GM12801 (cell line): ENCODE results near the gene CHRM4.

Experiments
- TF ChIP-seq, protein P1 (sequence below): IDR thresholded peaks from one replicate; pipeline ENCODE4 v1.5.1; 2011; ENCODE audit warnings: control low read depth; ENCODE audit not compliant: insufficient read length; ENCODE audit errors: extremely low read depth

CHRM4 gene

DNA sequence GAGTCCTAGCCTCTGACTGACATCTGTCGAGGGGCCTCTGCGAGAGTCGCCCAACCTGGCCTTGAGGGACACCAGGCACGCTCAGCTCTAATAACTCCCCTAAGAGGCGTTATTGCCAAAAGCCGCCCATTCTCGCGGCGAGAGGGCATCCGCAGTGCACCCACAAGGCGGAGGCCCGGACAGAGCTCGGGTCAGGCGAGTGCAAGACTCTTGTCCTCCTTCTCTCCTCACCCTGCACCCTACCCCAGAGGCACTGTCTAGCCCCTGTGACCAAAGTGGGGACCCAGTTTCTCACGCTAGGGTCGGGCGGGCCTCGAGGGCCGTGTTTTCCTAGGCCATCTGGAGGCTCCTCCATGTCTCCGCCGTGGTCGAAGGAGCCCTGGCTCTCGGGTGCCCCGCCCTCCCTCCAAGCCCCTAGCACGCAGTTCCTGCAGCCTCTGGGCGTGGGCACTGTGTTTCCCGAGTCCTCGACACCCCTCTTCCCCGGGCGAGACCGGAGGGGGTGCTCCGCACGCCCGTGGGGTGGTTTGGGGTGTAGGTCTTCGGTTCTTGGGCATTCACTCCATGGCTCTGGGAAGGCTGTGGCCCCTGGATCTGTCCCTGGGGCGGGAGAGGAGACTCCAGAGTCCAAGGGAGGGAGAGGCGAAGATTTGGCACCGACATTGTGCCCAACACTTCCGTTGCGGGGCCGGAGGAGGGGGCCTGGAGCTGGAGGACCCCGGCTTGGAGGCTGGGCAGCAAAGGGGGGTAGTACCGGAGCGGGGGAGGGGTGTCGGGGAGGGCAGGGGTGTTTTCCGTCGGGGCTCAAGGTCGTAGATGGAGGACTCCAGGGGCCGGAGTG lies 1.0 kb downstream of the CHRM4 start:
- TF ChIP-seq, protein P1, sequence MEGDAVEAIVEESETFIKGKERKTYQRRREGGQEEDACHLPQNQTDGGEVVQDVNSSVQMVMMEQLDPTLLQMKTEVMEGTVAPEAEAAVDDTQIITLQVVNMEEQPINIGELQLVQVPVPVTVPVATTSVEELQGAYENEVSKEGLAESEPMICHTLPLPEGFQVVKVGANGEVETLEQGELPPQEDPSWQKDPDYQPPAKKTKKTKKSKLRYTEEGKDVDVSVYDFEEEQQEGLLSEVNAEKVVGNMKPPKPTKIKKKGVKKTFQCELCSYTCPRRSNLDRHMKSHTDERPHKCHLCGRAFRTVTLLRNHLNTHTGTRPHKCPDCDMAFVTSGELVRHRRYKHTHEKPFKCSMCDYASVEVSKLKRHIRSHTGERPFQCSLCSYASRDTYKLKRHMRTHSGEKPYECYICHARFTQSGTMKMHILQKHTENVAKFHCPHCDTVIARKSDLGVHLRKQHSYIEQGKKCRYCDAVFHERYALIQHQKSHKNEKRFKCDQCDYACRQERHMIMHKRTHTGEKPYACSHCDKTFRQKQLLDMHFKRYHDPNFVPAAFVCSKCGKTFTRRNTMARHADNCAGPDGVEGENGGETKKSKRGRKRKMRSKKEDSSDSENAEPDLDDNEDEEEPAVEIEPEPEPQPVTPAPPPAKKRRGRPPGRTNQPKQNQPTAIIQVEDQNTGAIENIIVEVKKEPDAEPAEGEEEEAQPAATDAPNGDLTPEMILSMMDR: no peak

- TF ChIP-seq, protein P1: no peak
These were observed 1.9 kb downstream of the CHRM4 start for GRCh38 chr11:46389450-46390330.

GRCh38 chr11:46388619-46389449 lies 2.7 kb downstream of the CHRM4 start:
- TF ChIP-seq, protein P1: no peak

DNA sequence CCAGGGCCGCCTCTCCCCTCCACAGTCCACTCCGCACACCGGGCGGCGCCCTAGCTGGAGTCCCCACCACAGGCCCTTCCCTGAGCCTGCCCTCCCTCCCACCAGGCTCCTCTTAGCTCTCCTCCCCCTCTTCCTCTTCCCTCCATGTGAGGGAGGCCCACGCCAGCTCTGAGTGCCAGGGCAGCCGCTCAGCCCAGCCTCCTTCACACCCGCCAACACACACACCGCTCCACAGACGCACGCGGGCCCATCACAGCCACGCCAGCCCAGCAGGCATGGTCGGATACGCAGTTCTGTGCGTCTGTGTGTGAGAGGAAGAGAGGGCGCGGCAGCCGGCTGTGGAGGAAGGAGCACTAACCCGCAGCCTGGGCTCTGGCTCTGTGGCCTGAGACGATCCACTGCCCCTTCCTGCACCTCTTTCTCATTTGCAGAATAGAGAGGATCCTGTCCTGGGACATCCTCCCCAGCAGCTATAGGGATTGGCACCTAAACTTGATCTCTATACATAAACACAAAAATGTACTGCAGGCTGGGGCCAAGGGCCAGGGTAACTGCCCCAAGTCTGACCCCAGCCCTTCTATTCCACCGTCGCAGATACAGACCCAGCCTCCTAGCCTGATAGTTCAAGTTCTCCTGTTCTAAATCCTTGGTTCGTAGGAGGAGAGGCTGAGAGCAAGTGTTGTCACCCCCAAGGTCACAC lies 3.5 kb downstream of the CHRM4 start:
- TF ChIP-seq, protein P1: no peak

DNA sequence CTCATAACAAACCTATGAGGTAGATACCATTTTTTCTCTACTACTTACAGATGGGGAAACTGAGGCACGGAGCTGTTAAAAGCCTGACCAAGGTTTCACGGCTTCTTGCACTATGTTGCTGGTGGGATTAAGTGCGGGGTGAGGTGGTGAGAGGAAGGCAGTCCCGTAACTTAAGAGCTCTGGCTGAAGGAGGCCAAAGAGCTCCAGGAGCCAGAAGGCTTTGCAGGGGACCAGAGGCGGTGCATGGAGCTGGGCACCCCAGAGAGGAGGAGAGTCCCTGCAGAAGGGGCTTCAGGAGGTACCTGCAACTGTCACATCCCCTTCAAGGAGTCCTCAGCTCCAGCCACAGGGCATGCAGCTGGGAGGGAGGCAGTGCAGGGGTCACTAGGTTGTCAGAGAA lies 4.1 kb downstream of the CHRM4 start:
- TF ChIP-seq, protein P1: no peak

DNA sequence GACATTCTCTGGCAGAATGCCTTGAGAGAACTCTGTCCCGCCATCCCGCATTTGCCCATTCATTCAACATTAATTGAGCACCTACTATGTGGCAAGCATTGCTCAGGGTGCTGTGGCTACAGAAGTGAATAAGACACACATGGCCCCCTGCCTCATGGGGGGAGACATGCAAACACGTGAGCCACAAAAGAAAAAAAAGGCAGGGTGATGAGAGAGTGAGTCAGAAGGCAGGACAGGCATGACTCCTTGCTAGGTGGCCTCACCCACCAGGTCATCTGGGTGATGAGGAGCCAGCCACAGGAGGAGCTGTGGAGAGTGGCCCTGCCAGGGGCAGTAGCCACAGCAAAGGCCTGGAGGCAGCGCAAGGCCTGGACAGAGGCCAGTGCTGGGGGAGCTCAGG lies 4.9 kb downstream of the CHRM4 start:
- TF ChIP-seq, protein P1: no peak
